Activated gamma-delta T cell (primary cell): ENCODE data around the gene SHC1.
"Not testable (repeated sequence)": the region's sequence is repeated elsewhere in the genome, so short reads cannot be mapped to it uniquely, and the experiment has no call there.

Source experiments
- DNase-seq: peaks from one replicate; lab custom pipeline; 2025; lab: John Stamatoyannopoulos, UW

SHC1 gene

GRCh38 chr1:154995301-154995983 lies 24.9 kb upstream of the SHC1 start:
- not testable (repeated sequence) for DNase-seq

GRCh38 chr1:154994591-154994990 lies 24.0 kb upstream of the SHC1 start:
- no peak for DNase-seq

GRCh38 chr1:154994269-154994587 lies 23.7 kb upstream of the SHC1 start:
- no peak for DNase-seq

DNA sequence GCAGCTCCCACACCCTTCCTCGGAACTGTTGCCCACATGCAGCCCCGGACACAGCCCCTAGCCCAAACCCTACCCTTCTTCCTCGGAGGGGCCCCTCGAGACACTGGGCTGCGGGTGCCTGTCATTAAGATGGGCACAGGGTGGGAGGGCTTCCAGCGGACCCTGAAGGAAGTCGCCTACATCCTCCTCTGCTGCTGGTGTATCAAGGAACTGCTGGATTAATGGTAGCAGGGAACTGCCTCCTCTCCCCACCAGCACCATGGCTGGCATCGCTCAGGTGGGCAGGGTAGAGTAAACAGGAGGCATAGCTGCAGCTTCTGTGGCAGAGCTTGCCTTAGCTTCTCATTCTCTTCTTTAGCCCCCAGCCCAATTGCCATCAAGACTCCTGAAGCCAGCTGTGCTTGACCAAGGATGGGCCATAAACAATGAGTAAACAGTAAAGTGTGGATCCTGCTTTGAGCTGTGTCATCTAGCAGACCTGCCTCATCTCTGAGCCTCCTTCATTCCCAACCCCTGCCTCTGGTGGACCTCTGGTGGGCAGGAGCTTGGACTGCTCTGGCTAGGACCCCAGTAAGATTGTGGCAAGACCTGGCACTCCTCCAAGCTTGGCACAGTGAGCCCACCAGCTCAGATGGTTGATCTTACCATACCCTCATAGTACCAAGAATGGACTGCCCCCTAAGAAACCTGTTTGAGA lies 23.2 kb upstream of the SHC1 start, which contains the start of gene LENEP:
TSS of gene LENEP (plus strand) at position 15 of the 697 bp plus-strand sequence. CDS start at position 37, 22 bp downstream.
- DNase-seq: no peak

- no peak for DNase-seq
Measured at GRCh38 chr1:154992721-154993571, 22.4 kb upstream of the SHC1 start.

DNA sequence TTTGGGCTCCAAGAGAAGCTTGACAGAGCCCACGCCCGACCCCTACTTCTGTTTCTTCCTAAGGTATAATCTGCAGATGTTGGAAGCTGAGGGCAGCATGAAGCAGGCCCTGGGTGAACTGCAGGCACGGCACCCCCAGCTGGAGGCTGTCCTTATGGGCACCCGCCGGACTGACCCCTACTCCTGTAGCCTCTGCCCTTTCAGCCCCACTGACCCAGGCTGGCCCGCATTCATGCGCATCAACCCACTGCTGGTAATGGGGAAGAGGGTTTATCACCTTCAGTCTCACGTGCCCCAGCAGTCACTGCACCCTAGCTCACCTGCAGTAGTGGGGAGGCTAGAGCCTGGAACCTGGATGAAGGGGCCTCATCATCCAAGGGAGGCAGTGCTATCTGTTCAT lies 19.7 kb upstream of the SHC1 start:
- DNase-seq: no peak

- DNase-seq: no peak
Measured at GRCh38 chr1:154989195-154989860, 18.8 kb upstream of the SHC1 start.

GRCh38 chr1:154988058-154988954 lies 17.8 kb upstream of the SHC1 start:
- no peak for DNase-seq

- no peak for DNase-seq
Measured at GRCh38 chr1:154987326-154987725, 16.8 kb upstream of the SHC1 start.

DNA sequence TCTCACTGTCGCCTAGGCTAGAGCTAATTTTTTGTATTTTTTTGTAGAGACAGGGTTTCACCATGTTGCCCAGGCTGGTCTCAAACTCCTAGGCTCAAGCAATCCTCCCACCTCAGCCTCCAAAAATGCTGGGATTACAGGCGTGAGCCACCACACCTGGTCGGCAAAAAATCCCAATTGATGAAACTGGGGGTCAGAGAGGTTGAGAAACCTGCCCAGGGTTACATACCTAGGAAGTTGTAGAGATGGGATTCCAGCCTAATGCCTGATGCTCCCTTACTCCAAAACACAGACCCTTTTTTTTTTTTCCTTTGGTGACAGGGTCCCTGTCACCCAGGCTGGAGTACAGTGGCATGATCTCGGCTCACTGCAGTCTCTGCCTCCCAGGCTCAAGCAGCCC lies 16.2 kb upstream of the SHC1 start:
- not testable (repeated sequence) for DNase-seq

DNA sequence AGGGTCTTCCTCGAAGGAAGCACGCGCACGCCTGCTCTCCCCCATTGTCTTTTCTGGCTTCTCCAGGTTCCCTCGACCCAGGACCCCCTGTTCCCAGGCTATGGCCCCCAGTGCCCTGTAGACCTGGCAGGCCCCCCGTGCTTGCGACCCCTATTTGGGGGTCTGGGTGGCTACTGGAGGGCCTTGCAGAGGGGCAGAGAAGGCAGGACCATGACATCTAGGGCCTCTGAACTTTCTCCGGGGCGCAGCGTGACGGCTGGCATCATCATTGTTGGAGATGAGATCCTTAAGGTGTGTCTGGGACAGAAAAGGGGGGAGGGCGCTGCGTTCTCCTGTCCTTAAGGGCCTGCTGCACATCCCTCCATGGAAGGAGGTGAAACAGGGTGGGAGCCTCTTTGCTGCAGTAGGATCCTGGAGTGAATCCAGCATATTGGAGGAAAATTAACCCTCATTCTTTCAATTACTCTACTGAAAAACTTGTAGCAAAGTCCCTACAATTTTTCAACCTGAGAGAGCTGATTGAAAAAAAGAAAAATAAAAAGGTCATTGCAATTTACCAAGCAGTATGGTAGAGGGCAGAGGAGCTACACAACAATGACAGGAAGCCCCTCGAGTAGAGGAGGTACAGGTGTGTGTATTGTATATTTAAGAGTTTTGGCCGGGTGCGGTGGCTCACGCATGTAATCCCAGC lies 13.4 kb upstream of the SHC1 start:
- DNase-seq: no peak

DNA sequence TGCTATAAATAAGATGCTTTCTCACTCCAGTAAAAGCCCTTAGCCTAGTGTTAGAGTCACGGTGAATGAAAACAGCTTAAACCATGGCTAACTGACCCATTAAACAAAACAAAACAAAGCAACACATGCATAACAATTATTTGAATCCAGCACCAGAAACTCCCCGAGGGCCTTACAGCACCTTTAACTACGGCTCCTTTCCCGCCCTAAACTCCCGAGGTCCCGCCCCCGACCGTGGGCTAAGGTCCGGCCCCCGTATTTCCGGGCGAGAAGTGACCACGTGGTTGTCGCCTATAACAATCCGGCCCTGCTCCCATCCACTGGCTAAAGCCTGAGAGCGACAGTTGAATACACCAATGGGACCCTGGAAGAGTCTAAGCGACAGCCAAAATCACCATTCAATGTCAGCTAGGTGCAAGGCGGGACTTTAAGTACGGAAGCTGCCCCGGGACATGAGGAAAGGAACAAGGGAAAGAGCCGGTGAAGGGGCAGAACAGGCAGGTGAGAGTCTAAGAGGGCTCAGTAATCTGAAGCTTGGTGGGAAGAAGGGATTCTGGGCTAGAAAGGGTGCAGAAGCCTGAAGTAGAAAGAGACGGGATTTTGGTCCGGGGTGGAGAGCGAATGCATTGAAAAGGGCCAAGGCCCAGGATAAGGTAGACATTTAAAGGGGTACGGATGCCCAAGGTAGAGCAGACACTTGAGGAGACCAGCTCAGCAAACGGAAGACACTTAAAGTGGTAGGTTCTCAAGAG lies 12.5 kb upstream of the SHC1 start, which contains the start of gene FLAD1:
TSS of gene FLAD1 (plus strand) at position 448 of the 752 bp plus-strand sequence. CDS start 351 bp downstream, outside the sequence.
- peak; percentile 73 for DNase-seq

- no peak for DNase-seq
Measured at GRCh38 chr1:154982341-154982740, 11.8 kb upstream of the SHC1 start.

DNA sequence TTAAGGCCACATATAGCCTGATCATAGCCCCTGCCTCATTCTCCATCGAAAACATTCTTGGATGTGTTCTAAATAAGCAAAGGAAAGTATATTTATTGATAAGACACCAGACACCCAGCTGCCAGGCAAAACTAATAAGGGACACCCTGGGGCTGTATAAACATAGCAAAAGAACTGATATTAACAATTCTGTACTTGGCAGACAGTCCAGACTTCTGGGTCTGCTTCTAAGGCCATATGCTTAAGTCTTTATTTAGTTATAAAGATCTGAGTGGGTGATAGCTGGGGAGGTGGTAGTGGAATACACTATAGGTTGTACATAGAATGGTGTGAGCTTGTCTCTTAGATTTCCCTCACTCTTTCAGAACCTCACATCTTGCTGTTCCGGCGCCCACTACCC lies 7.8 kb upstream of the SHC1 start:
- no peak for DNase-seq

DNA sequence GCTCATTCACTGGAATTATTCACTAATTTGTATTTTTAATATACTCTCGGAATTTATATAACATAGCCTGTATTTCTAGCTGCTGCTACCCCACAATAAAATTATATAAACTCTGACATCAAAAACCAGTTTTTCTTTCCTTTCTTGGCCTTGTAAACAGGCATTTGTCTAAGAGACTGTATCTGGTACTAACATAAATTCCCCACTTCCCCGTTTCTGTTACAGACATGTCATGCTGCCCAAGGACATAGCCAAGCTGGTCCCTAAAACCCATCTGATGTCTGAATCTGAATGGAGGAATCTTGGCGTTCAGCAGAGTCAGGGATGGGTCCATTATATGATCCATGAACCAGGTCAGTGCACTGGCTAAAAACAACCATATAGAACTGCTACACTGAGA lies 7.2 kb upstream of the SHC1 start:
- DNase-seq: not testable (repeated sequence)

DNA sequence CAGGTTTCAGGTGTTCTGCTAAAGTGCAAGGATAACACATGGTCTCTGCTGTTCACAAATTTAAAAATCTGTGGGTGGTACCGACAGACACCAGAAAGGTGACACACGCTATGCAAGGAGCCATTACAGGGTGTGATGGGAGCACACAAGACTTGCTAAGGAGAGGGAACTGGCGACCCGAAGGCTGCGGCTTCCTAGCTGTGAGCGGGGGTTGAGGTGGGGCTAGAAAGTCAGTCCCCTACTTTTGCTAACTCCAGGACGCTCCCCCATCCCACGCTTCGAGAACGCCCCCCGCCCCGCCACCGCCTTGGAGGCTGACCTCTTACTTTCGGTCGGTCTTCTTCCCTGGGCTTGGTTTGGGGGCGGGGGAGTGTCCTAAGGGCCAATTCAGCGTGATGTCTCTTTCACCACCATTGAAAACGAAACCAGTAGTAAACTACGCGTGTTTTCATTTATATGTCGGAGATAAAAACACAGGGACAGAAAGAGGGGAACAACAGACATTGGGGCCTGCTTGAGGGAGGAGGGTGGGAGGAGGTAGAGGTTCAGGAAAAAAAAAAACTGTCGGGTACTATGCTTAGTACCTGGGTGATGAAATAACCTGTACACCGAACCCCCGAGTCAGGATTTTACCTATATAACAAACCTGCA lies 5.0 kb upstream of the SHC1 start:
- DNase-seq: no peak

- DNase-seq: peak; percentile 66
Measured at GRCh38 chr1:154974808-154975408, 4.4 kb upstream of the SHC1 start.

GRCh38 chr1:154974102-154974807 lies 3.7 kb upstream of the SHC1 start, which contains the start of gene CKS1B:
CKS1B (plus strand) TSS chr1:154974681; CDS start chr1:154974746, 65 bp downstream.
- DNase-seq: peak; percentile 81
